Inferior parietal cortex (tissue), 1 donor: ENCODE measurements around the gene CERKL.

Source experiments
- DNase-seq: peaks from one replicate; pipeline ENCODE4 v3.0.0-alpha.2; 2016; ENCODE audit errors: extremely low spot score

CERKL gene

DNA sequence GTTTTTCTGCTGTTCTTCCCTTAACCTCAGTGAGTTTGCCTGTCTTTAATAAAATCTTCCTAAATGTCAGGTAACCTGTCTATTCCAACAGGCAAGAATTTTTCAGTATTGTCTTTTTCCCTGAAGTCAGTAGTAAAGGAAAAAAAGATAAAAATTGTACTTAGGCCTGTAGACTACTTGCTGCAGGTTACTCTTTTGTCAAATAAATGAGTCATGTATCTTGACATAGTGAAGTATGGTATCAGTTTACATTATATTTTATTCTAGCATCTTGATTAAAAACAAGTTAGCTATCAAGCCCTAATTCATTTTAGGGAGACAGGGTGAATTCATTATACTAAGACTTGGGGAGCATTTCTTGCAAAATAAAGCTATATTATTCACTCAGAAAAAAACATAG is 139.9 kb downstream of the CERKL start:
- DNase-seq: no peak

DNA sequence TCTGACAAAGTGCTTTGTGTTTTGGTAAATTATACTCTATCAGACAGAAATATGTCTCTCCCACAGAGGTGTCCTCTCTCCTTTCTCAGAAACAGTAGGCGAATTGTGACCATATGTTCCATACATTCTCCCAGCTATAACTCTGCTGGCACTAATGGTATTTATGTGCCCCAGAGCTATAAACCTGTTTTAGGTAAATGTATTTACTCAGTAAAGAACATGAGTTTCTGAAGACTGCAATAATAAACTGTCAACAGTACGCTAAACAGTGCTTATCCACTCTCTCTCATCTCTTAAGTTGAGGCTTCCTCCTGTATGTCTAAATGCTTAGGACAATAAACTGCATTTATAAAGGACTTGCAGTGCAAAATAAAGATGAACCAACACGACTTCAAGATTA is 141.2 kb downstream of the CERKL start:
- DNase-seq: no peak

DNA sequence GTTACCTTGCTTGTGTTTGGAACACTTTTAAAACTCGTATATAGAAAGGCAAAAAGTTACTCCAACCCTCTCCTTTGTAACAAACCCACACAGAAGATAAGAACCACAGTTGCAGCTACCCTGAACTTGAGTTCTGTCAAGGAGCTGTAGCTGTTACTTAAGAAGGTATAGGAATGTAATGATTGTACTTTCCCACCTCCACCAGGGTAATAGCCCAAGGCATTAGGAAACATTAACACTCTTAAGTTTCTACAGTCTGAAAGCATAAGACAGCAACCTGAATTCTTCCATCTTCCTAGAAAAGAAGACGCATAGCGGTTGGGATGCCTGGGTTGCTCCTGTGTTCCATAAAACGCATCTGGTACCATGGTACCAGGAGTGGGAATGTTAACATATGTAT is 156.7 kb downstream of the CERKL start:
- DNase-seq: no peak

DNA sequence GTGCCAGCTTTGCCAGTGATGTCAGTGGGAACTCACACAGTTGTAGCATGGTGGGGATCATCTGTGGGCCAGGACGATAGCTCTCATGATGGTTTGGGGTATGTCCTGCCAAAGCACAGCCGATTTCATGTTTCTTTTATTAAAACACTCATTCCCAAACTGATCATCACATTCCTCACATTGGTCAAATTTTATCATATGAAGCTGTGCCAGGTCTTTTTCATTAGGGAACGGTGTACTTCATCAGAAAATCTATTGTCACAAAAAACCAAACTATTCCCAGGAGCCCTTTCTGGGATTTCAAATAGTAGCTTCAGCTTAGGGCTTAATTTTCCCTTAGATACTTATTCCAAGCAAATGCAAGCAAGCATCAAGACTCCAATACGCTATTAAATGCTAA is 157.7 kb downstream of the CERKL start:
- no peak for DNase-seq
